Lung (tissue), 13 donors: Measurements from ENCODE around the gene PHACTR3. TPM values are rescaled to one million over a fixed set of nuclear protein-coding genes. Genes with fewer than 3 reads are reported as not detected.

Source experiments
- ATAC-seq: fragments of 200-7000 bp; cut with Tn5 transposase; one replicate; pipeline ENCODE4 v1.9.1; 2020; ENCODE audit warnings: moderate number of reproducible peaks; ENCODE audit not compliant: insufficient read depth, low FRiP score
- DNase-seq, 3 donors: peaks; one replicate each; pipeline ENCODE4 v3.0.0-alpha.2; 2013 to 2017
- H3K27ac ChIP-seq, 2 donors: one replicate each; pipeline ENCODE4 v1.5.1; 2013; ENCODE audit warnings: mild to moderate bottlenecking in 2 of 2, moderate library complexity in 2 of 2, control low read depth in 1 of 2, inconsistent platforms in 1 of 2, low read depth in 1 of 2, low read length in 1 of 2
- H3K27me3 ChIP-seq, 3 donors: one replicate each; pipeline ENCODE4 v1.5.1; 2013; ENCODE audit warnings: low read length in 2 of 3; ENCODE audit not compliant: control insufficient read depth in 3 of 3, insufficient read depth in 3 of 3
- H3K36me3 ChIP-seq, 4 donors: one replicate each; pipeline ENCODE4 v1.5.1; 2013; ENCODE audit warnings: low read length in 4 of 4, mild to moderate bottlenecking in 1 of 4, moderate library complexity in 1 of 4; ENCODE audit not compliant: control insufficient read depth in 4 of 4, insufficient read depth in 4 of 4
- H3K4me1 ChIP-seq, 5 donors: one replicate each; pipeline ENCODE4 v1.5.1; 2013; ENCODE audit warnings: low read length in 5 of 5, mild to moderate bottlenecking in 2 of 5, moderate library complexity in 1 of 5; ENCODE audit not compliant: control insufficient read depth in 5 of 5, insufficient read depth in 5 of 5
- H3K4me3 ChIP-seq: one replicate; pipeline ENCODE4 v1.5.1; 2013; ENCODE audit warnings: mild to moderate bottlenecking, control low read depth, moderate library complexity
- H3K9ac ChIP-seq, 2 donors: one replicate each; pipeline ENCODE4 v1.5.1; 2013; ENCODE audit warnings: low read length in 2 of 2, control low read depth in 1 of 2; ENCODE audit not compliant: insufficient read depth in 1 of 2
- H3K9me3 ChIP-seq, 4 donors: one replicate each; pipeline ENCODE4 v1.5.1; 2013; ENCODE audit warnings: low read length in 3 of 4, mild to moderate bottlenecking in 1 of 4, moderate library complexity in 1 of 4; ENCODE audit not compliant: control insufficient read depth in 4 of 4, insufficient read depth in 3 of 4
- CTCF ChIP-seq: IDR thresholded peaks from 2 replicates; pipeline ENCODE4 v1.5.1; 2012; ENCODE audit warnings: mild to moderate bottlenecking; ENCODE audit errors: control extremely low read depth, extremely low read depth
- WGBS, 2 donors: extraction: QIAGEN DNeasy Blood & Tissue Kit; methylation state at CpG; one replicate each; pipeline ENCODE4 v1.1.7; 2013; 5-methylcytosine and 5-hydroxymethylcytosine counted together
- polyA plus RNA-seq, 2 donors: library from polyadenylated mRNA; stranded (reverse); fragments of 200-250 nt; gene quantifications; one replicate each; pipeline ENCODE4 v1.2.1, GENCODE V29; 2013
- small RNA-seq: library from RNA; depleted of rRNA; stranded (forward); fragments of <200 nt; gene quantifications from one replicate; pipeline ENCODE3, GENCODE V24; 2014; ENCODE audit warnings: low replicate concordance
- total RNA-seq, 2 donors: library from RNA; depleted of rRNA in 1 of 2; stranded (reverse); fragments of >200 nt in 1 of 2; gene quantifications; one replicate each; pipeline ENCODE4 v1.2.1, GENCODE V29; 2014 to 2021
- donor health status: control.
- donor health status: control.
- donor health status: Bipolar disorder and iron deficiency.
- donor health status: healthy.
- donor health status: DM: yes; HTN: yes; CAD: no.

Gene PHACTR3
- total and polyA plus RNA-seq, 4 donors, result 3.8 to 12.0 (median 5.9) TPM

- no peaks in the 10 kb centered on the region for H3K27me3 ChIP-seq
- no peak for TF ChIP-seq CTCF
- no peaks in the 10 kb centered on the region for H3K9me3 ChIP-seq
- H3K27ac ChIP-seq, result no peak overlapping the region
- DNase-seq (no peak), ATAC-seq (no peak)
- no peak overlapping the region for H3K9ac ChIP-seq
- WGBS, 2 donors, result 79 to 84% methylated on average over 1 of the region's 1 CpG
- no peaks in the 10 kb centered on the region for H3K36me3 ChIP-seq
- H3K4me1 ChIP-seq, result no peaks in the 10 kb centered on the region
- H3K4me3 ChIP-seq, result no peak overlapping the region
Observed at GRCh38 chr20:59895908-59896307, 291.6 kb downstream of the PHACTR3 start.

Small RNA genes within 50 kb of the gene (small RNA-seq; reads per million reads assigned to genes)
- gene RNU7-141P, result not detected
